ENCODE results near the gene LEAP2. TPM values are rescaled to one million over a fixed set of nuclear protein-coding genes. Genes with fewer than 3 reads are reported as not detected.

LEAP2 gene
- polyA plus RNA-seq, 1 of the 3 experiments (the other 2 are of a cell fraction): 0.64 TPM

DNA sequence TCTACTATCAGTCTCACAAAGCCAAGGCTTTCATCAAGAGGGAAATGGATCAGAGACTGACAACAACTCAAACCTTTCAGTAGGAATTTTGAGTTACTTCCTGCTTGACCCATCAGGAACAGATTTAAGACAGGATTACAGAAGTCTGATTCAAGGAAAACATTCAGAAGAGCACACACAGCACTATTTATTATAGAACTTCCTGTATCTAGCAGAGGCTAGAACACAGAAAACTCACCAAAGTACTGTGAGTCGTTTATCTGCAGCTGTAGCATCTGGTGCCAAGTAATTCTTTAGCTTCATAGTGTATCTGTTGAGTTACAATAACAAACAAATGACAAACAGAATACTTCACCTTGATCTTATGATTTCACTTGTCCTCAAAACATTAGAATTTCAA lies 13.8 kb downstream of the LEAP2 start:
- H3K9ac ChIP-seq: no peak overlapping the region
- 33% methylated on average over 1 of the region's 1 CpG for WGBS (ENCODE audit: low lambda C conversion rate)
- H2AFZ ChIP-seq (ENCODE audit: low read depth): no peak overlapping the region
- no peaks in the 10 kb centered on the region for H3K9me2 ChIP-seq
- no peaks in the 10 kb centered on the region for H3K4me1 ChIP-seq (ENCODE audit: control insufficient read depth in 1 of 2, insufficient read depth in 2 of 2, low read depth in 1 of 2, low read length in 1 of 2)
- POLR2A ChIA-PET: no interaction called here
- H3K27ac ChIP-seq (ENCODE audit: low read depth in 2 of 2, low read length in 1 of 2): peak overlapping the region in 1 of 2 experiments; percentile 11; a peak in 2 of 4 replicates
- CTCF ChIA-PET: no interaction called here
- H3K79me2 ChIP-seq (ENCODE audit: insufficient read depth): peaks cover 23% of the 10 kb centered on the region; the same call in 1 of the 2 replicates
- H3K9me3 ChIP-seq: no peaks in the 10 kb centered on the region
- peaks cover 74 to 80% of the 10 kb centered on the region in 2 experiments for H3K36me3 ChIP-seq (replicated peaks in 1 of 2; ENCODE audit: control insufficient read depth in 1 of 2, insufficient read depth in 2 of 2, low read length in 1 of 2)
- TF ChIP-seq FOXJ3 (CRISPR knock-in tag; IDR thresholded peaks at IDR 0.05): no peak
- TF ChIP-seq, protein P1, sequence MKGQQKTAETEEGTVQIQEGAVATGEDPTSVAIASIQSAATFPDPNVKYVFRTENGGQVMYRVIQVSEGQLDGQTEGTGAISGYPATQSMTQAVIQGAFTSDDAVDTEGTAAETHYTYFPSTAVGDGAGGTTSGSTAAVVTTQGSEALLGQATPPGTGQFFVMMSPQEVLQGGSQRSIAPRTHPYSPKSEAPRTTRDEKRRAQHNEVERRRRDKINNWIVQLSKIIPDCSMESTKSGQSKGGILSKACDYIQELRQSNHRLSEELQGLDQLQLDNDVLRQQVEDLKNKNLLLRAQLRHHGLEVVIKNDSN (IDR thresholded peaks at IDR 0.05; ENCODE audit: borderline replicate concordance, low read depth): no peak
- no peak for TF ChIP-seq GABPA (IDR thresholded peaks at IDR 0.05; ENCODE audit: low read depth)
- no peak for TF ChIP-seq TCF12 (IDR thresholded peaks at IDR 0.05)
- H3K4me2 ChIP-seq: no peak overlapping the region
- no peak overlapping the region for H3K4me3 ChIP-seq (ENCODE audit: low read depth in 2 of 2, low read length in 1 of 2)
- H3K27me3 ChIP-seq (ENCODE audit: insufficient read depth): no peaks in the 10 kb centered on the region
- no peak for DNase-seq
- H4K20me1 ChIP-seq (ENCODE audit: insufficient read depth): peaks cover 13% of the 10 kb centered on the region
- peaks cover 49% of the 10 kb centered on the region for H3F3A ChIP-seq (replicated peaks; ENCODE audit: insufficient read depth)

DNA sequence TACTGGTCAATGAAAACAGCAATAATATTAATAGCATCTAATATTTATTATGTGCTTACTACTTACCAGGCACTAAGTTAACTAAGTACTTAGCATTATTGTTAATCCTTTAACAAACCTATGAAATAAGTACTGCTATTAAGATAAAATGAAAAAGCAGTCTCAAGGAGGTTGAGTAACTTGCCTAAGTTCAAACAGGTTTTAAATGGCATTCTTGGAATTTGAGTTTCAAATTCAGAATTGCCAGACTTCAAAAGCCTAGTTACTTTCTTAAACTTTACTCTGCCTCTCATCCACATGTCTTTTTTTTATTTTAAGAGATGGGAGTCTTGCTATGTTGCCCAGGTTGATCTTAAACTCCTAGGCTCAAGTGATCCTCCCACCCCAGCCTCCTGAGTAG lies 16.0 kb downstream of the LEAP2 start:
- H3K36me3 ChIP-seq (replicated peaks in 1 of 2; ENCODE audit: control insufficient read depth in 1 of 2, insufficient read depth in 2 of 2, low read length in 1 of 2): peaks cover 82 to 91% of the 10 kb centered on the region in 2 experiments
- no peak overlapping the region for H3K9ac ChIP-seq
- no peak for TF ChIP-seq YY1 (IDR thresholded peaks at IDR 0.05; ENCODE audit: low read depth)
- no peak for TF ChIP-seq TCF12 (IDR thresholded peaks at IDR 0.05)
- TF ChIP-seq, protein P2, sequence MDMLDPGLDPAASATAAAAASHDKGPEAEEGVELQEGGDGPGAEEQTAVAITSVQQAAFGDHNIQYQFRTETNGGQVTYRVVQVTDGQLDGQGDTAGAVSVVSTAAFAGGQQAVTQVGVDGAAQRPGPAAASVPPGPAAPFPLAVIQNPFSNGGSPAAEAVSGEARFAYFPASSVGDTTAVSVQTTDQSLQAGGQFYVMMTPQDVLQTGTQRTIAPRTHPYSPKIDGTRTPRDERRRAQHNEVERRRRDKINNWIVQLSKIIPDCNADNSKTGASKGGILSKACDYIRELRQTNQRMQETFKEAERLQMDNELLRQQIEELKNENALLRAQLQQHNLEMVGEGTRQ (IDR thresholded peaks at IDR 0.05; ENCODE audit: borderline replicate concordance, low read depth, low read length): no peak
- no peak for TF ChIP-seq MXI1 (IDR thresholded peaks at IDR 0.05; ENCODE audit: low read depth, low read length)
- TF ChIP-seq ELF1 (IDR thresholded peaks at IDR 0.05): no peak
- no peak for TF ChIP-seq SMC3 (IDR thresholded peaks at IDR 0.05; ENCODE audit: low read depth, low read length)
- TF ChIP-seq, protein P3, sequence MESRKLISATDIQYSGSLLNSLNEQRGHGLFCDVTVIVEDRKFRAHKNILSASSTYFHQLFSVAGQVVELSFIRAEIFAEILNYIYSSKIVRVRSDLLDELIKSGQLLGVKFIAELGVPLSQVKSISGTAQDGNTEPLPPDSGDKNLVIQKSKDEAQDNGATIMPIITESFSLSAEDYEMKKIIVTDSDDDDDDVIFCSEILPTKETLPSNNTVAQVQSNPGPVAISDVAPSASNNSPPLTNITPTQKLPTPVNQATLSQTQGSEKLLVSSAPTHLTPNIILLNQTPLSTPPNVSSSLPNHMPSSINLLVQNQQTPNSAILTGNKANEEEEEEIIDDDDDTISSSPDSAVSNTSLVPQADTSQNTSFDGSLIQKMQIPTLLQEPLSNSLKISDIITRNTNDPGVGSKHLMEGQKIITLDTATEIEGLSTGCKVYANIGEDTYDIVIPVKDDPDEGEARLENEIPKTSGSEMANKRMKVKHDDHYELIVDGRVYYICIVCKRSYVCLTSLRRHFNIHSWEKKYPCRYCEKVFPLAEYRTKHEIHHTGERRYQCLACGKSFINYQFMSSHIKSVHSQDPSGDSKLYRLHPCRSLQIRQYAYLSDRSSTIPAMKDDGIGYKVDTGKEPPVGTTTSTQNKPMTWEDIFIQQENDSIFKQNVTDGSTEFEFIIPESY (IDR thresholded peaks at IDR 0.05; ENCODE audit: borderline replicate concordance, low read depth): no peak
- TF ChIP-seq GABPA (IDR thresholded peaks at IDR 0.05; ENCODE audit: low read depth): no peak
- no peak for TF ChIP-seq EP300 (IDR thresholded peaks at IDR 0.05; ENCODE audit: borderline replicate concordance in 1 of 2, low read depth in 1 of 2, low read length in 1 of 2)
- TF ChIP-seq, protein P1 (IDR thresholded peaks at IDR 0.05; ENCODE audit: borderline replicate concordance, low read depth): no peak
- no peak for TF ChIP-seq CHD2 (IDR thresholded peaks at IDR 0.05; ENCODE audit: low read length, partially characterized antibody)
- TF ChIP-seq, protein P4, sequence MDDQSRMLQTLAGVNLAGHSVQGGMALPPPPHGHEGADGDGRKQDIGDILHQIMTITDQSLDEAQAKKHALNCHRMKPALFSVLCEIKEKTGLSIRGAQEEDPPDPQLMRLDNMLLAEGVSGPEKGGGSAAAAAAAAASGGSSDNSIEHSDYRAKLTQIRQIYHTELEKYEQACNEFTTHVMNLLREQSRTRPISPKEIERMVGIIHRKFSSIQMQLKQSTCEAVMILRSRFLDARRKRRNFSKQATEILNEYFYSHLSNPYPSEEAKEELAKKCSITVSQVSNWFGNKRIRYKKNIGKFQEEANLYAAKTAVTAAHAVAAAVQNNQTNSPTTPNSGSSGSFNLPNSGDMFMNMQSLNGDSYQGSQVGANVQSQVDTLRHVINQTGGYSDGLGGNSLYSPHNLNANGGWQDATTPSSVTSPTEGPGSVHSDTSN (IDR thresholded peaks at IDR 0.05): no peak
- TF ChIP-seq TAF1 (IDR thresholded peaks at IDR 0.05; ENCODE audit: borderline replicate concordance, low read depth, low read length): no peak
- TF ChIP-seq, protein P5, sequence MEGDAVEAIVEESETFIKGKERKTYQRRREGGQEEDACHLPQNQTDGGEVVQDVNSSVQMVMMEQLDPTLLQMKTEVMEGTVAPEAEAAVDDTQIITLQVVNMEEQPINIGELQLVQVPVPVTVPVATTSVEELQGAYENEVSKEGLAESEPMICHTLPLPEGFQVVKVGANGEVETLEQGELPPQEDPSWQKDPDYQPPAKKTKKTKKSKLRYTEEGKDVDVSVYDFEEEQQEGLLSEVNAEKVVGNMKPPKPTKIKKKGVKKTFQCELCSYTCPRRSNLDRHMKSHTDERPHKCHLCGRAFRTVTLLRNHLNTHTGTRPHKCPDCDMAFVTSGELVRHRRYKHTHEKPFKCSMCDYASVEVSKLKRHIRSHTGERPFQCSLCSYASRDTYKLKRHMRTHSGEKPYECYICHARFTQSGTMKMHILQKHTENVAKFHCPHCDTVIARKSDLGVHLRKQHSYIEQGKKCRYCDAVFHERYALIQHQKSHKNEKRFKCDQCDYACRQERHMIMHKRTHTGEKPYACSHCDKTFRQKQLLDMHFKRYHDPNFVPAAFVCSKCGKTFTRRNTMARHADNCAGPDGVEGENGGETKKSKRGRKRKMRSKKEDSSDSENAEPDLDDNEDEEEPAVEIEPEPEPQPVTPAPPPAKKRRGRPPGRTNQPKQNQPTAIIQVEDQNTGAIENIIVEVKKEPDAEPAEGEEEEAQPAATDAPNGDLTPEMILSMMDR (IDR thresholded peaks at IDR 0.05): no peak
- TF ChIP-seq FOSL2 (IDR thresholded peaks at IDR 0.05; ENCODE audit: borderline replicate concordance, low read depth): no peak
- no peak for TF ChIP-seq POLR2AphosphoS5 (IDR thresholded peaks at IDR 0.05; ENCODE audit: low read depth, low read length)
- H2AFZ ChIP-seq (ENCODE audit: low read depth): no peak overlapping the region
- H3K79me2 ChIP-seq (ENCODE audit: insufficient read depth): peaks cover 39% of the 10 kb centered on the region; the same call in 1 of the 2 replicates
- H3K4me3 ChIP-seq (ENCODE audit: low read depth in 2 of 2, low read length in 1 of 2): no peak overlapping the region
- no peak overlapping the region for H3K4me2 ChIP-seq
- no peaks in the 10 kb centered on the region for H3K9me3 ChIP-seq
- peaks cover 37% of the 10 kb centered on the region for H3F3A ChIP-seq (replicated peaks; ENCODE audit: insufficient read depth)
- H3K27me3 ChIP-seq (ENCODE audit: insufficient read depth): no peaks in the 10 kb centered on the region
- H3K27ac ChIP-seq (ENCODE audit: low read depth in 2 of 2, low read length in 1 of 2): no peak overlapping the region
- no peaks in the 10 kb centered on the region for H3K4me1 ChIP-seq (ENCODE audit: control insufficient read depth in 1 of 2, insufficient read depth in 2 of 2, low read depth in 1 of 2, low read length in 1 of 2)
- peaks cover 16% of the 10 kb centered on the region for H4K20me1 ChIP-seq (ENCODE audit: insufficient read depth)
- ChIA-PET POLR2A (no interaction called here), CTCF (no interaction called here)
- no peaks in the 10 kb centered on the region for H3K9me2 ChIP-seq
- DNase-seq: no peak
